PC-9 (cell line): ENCODE data around the gene SLC38A6.

Experiments used
- CTCF ChIP-seq: fragments of 200-600 bp; sonication (generic); conservative IDR thresholded peaks from 2 replicates; pipeline ENCODE4 v1.6.1; 2017; ENCODE audit warnings: mixed run types, antibody characterized with exemption, mild to moderate bottlenecking, moderate library complexity
- EZH2 ChIP-seq: fragments of 200-600 bp; sonication (generic); IDR thresholded peaks from 2 replicates; pipeline ENCODE4 v1.8.0; 2017; ENCODE audit warnings: antibody characterized with exemption, low read depth

DNA sequence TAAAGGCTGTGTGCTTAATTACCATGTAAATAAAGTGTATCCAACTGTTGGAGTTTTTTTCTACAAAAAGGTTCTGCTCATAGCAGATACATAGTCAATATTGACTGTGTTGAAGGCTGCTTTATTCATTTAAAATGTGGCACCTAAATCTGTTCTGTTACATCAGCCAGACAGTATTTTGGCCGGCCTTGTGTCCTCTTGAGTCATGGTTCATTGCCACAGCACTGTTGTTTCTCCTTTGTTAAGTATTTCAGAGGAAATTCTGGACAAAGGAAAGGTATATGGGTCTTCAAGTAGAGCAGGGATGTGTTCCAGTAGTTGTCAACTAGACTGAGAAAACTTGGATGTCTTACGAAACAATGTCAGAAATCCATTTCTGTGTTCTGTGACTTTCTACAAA lies 95.5 kb downstream of the SLC38A6 start:
- no peak for TF ChIP-seq EZH2
- no peak for TF ChIP-seq CTCF
